Suppressor macrophage treated with lipopolysaccharide for 1 hour (primary cell): Measurements from ENCODE around the gene LSM3.

Experiments
- DNase-seq, 3 donors: peaks; one replicate each; pipeline ENCODE4 v3.0.0-alpha.2; 2020 to 2022

LSM3 gene

GRCh38 chr3:14243782-14244181 is 65.2 kb downstream of the LSM3 start:
- DNase-seq: no peak

GRCh38 chr3:14244521-14245247 is 66.1 kb downstream of the LSM3 start:
- no peak for DNase-seq

- DNase-seq: no peak
These were observed 66.6 kb downstream of the LSM3 start for GRCh38 chr3:14245248-14245639.

GRCh38 chr3:14245822-14246221 is 67.2 kb downstream of the LSM3 start:
- no peak for DNase-seq

GRCh38 chr3:14246414-14246813 is 67.8 kb downstream of the LSM3 start:
- DNase-seq: no peak

- no peak for DNase-seq
These were observed 69.8 kb downstream of the LSM3 start for GRCh38 chr3:14248477-14248848.

GRCh38 chr3:14248849-14249523 is 70.4 kb downstream of the LSM3 start:
- DNase-seq: no peak
